CD14-positive monocyte (primary cell): ENCODE measurements around the gene TMEM126B. TPM values are rescaled to one million over a fixed set of nuclear protein-coding genes. Genes with fewer than 3 reads are reported as not detected.
A peak's percentile ranks its signal among the peaks of the same experiment; 100 is the strongest.

ENCODE experiments used
- DNase-seq, 3 donors: peaks; one replicate each; pipeline ENCODE4 v3.0.0-alpha.2; 2011 to 2022
- H2AFZ ChIP-seq: 2 replicates; pipeline ENCODE4 v1.6.0; 2012; ENCODE audit warnings: mild to moderate bottlenecking, low read depth, low read length, inconsistent platforms; ENCODE audit not compliant: insufficient read depth, poor library complexity, severe bottlenecking
- H3K27ac ChIP-seq, 2 donors: 1 replicate in 1 of 2; 2 replicates in 1 of 2; pipeline ENCODE4 v1.5.1; 2012 to 2013; ENCODE audit warnings: low read length in 2 of 2, control low read depth in 1 of 2, inconsistent platforms in 1 of 2, low read depth in 1 of 2, mild to moderate bottlenecking in 1 of 2
- H3K27me3 ChIP-seq, 2 donors: one replicate each; pipeline versions ENCODE4 v1.6.0 to v1.6.1; 2011 to 2013; ENCODE audit warnings: low read length in 2 of 2; ENCODE audit not compliant: control insufficient read depth in 2 of 2, insufficient read depth in 2 of 2
- H3K36me3 ChIP-seq, 2 donors: replicated peaks in 1 of 2; 1 replicate in 1 of 2; 2 replicates in 1 of 2; pipeline versions ENCODE4 v1.5.1 to v1.6.1; 2012 to 2013; ENCODE audit warnings: low read length in 2 of 2, control low read depth in 1 of 2, inconsistent platforms in 1 of 2, mild to moderate bottlenecking in 1 of 2; ENCODE audit not compliant: insufficient read depth in 2 of 2, control insufficient read depth in 1 of 2
- H3K4me1 ChIP-seq, 2 donors: 1 replicate in 1 of 2; 2 replicates in 1 of 2; pipeline versions ENCODE4 v1.5.1 to v1.6.1; 2012 to 2013; ENCODE audit warnings: low read length in 2 of 2, control low read depth in 1 of 2, inconsistent platforms in 1 of 2, mild to moderate bottlenecking in 1 of 2, moderate library complexity in 1 of 2; ENCODE audit not compliant: insufficient read depth in 2 of 2, control insufficient read depth in 1 of 2
- H3K4me2 ChIP-seq: replicated peaks from 2 replicates; pipeline ENCODE3; 2012; ENCODE audit warnings: low read length, moderate library complexity, mild to moderate bottlenecking; ENCODE audit not compliant: poor library complexity, severe bottlenecking; ENCODE audit errors: extremely low read depth
- H3K4me3 ChIP-seq, 3 experiments: fragments of 200-600 bp in 1 of 3; sonication (generic) in 1 of 3; replicated peaks in 1 of 3; 1 replicate in 2 of 3; 2 replicates in 1 of 3; pipeline ENCODE4 v1.5.1; 2011 to 2013; ENCODE audit warnings: low read length in 3 of 3, mild to moderate bottlenecking in 3 of 3, control low read depth in 2 of 3, low read depth in 2 of 3, inconsistent platforms in 1 of 3, moderate library complexity in 1 of 3
- H3K79me2 ChIP-seq: 2 replicates; pipeline ENCODE4 v1.6.0; 2012; ENCODE audit warnings: mild to moderate bottlenecking, control low read depth, inconsistent platforms, low read length, moderate library complexity; ENCODE audit not compliant: insufficient read depth
- H3K9ac ChIP-seq: 2 replicates; pipeline ENCODE4 v1.6.0; 2017; ENCODE audit warnings: low read length, mild to moderate bottlenecking; ENCODE audit not compliant: insufficient read depth, poor library complexity, severe bottlenecking
- H3K9me3 ChIP-seq, 2 donors: replicated peaks in 1 of 2; 1 replicate in 1 of 2; 2 replicates in 1 of 2; pipeline versions ENCODE4 v1.5.1 to v1.6.1; 2012 to 2013; ENCODE audit warnings: low read length in 2 of 2, control low read depth in 1 of 2; ENCODE audit not compliant: control insufficient read depth in 1 of 2, insufficient read depth in 1 of 2
- H4K20me1 ChIP-seq: 2 replicates; pipeline ENCODE4 v1.6.0; 2012; ENCODE audit warnings: mild to moderate bottlenecking, low read length, control low read depth, moderate library complexity; ENCODE audit not compliant: insufficient read depth
- H3K27ac Mint-ChIP-seq, 7 donors: one replicate each; pipeline ENCODE4 v1.8.0; 2020; ENCODE audit warnings: mild to moderate bottlenecking in 7 of 7, mixed read lengths in 7 of 7, moderate library complexity in 6 of 7, inconsistent platforms in 2 of 7
- H3K27me3 Mint-ChIP-seq, 3 donors: one replicate each; pipeline ENCODE4 v1.8.0; 2021 to 2022; ENCODE audit warnings: low read depth in 3 of 3, mild to moderate bottlenecking in 3 of 3, mixed read lengths in 3 of 3, moderate library complexity in 3 of 3, inconsistent platforms in 1 of 3
- H3K36me3 Mint-ChIP-seq, 2 donors: one replicate each; pipeline ENCODE4 v1.8.0; 2020; ENCODE audit warnings: mixed read lengths in 2 of 2, inconsistent platforms in 1 of 2, mild to moderate bottlenecking in 1 of 2
- H3K4me1 Mint-ChIP-seq: one replicate; pipeline ENCODE4 v1.8.0; 2020; ENCODE audit warnings: mild to moderate bottlenecking, mixed read lengths
- H3K4me3 Mint-ChIP-seq, 2 donors: one replicate each; pipeline ENCODE4 v1.8.0; 2020; ENCODE audit warnings: mild to moderate bottlenecking in 2 of 2, mixed read lengths in 2 of 2, moderate library complexity in 1 of 2
- H3K9me3 Mint-ChIP-seq, 7 donors: one replicate each; pipeline ENCODE4 v1.8.0; 2020 to 2022; ENCODE audit warnings: mixed read lengths in 7 of 7, mild to moderate bottlenecking in 6 of 7, moderate library complexity in 6 of 7, inconsistent platforms in 2 of 7
- CTCF ChIP-seq: fragments of 200-600 bp; IDR thresholded peaks from one replicate; pipeline ENCODE4 v1.8.0; 2022; ENCODE audit warnings: antibody characterized with exemption, mild to moderate bottlenecking
- WGBS: methylation state at CpG from one replicate; pipeline ENCODE4 v1.1.5; 2013; ENCODE audit warnings: missing lambda C conversion rate; ENCODE audit not compliant: insufficient coverage; 5-methylcytosine and 5-hydroxymethylcytosine counted together
- intact Hi-C, 2 donors: fragments of 100-400 bp; cut with micrococcal nuclease; formaldehyde crosslinking; loops; one replicate each; pipeline versions ENCODE4 v1.15.0 to v1.15.1; 2023
- polyA plus RNA-seq, 3 donors: library from polyadenylated mRNA; depleted of rRNA in 1 of 3; unstranded in 2 of 3; stranded (reverse) in 1 of 3; fragments of 300-500 nt in 2 of 3; fragments of >200 nt in 1 of 3; fragmentation: Illumina TruSeq in 2 of 3; gene quantifications; 1 replicate in 2 of 3; 2 replicates in 1 of 3; pipeline ENCODE4 v1.2.3, GENCODE V29; 2012 to 2021

The TMEM126B gene
- polyA plus RNA-seq, 3 donors = 24.7 to 44.3 (median 41.1) TPM

- H3K27me3 Mint-ChIP-seq = no peaks in the 10 kb centered on the region
- no peak overlapping the region for H2AFZ ChIP-seq
- peak overlapping the region; percentile 93 for H3K4me2 ChIP-seq
- peaks cover 60% of the 10 kb centered on the region for H4K20me1 ChIP-seq
- peaks cover 29 to 39% of the 10 kb centered on the region in 2 donors for H3K36me3 ChIP-seq
- WGBS = no CpG with 5 or more reads among the region's 4 CpGs
- no peak overlapping the region for H3K4me3 Mint-ChIP-seq
- H3K9me3 Mint-ChIP-seq = peaks cover 0 to 2% (median 0%) of the 10 kb centered on the region in 7 donors
- no peak overlapping the region for H3K9ac ChIP-seq
- H3K27ac ChIP-seq = peak overlapping the region in 1 of 2 donors; percentile 97
- peaks cover 17 to 32% of the 10 kb centered on the region in 2 donors for H3K4me1 ChIP-seq
- peaks cover 82% of the 10 kb centered on the region for H3K79me2 ChIP-seq
- no peaks in the 10 kb centered on the region for H3K27me3 ChIP-seq
- DNase-seq = no peak
- no peaks in the 10 kb centered on the region for H3K9me3 ChIP-seq
- H3K27ac Mint-ChIP-seq = no peak overlapping the region
- H3K4me3 ChIP-seq = peak overlapping the region in 1 of 3 experiments; percentile 94
- no peak for TF ChIP-seq CTCF
- intact Hi-C loops = loop anchor here (5.0 to 10.0 kb wide), 2 partner anchors 35 to 583 kb away; partner anchors contain the start of genes DLG2 (in 2 of the 2), TMEM126B (in 2 of the 2) and EED (in 1 of the 2)
- peaks cover 32% of the 10 kb centered on the region for H3K4me1 Mint-ChIP-seq
- peaks cover 31 to 32% of the 10 kb centered on the region in 2 donors for H3K36me3 Mint-ChIP-seq
These were observed 33.7 kb downstream of the TMEM126B start for GRCh38 chr11:85661972-85662664.

- Histone ChIP-seq H3K36me3 (peaks cover 24 to 28% of the 10 kb centered on the region in 2 donors), H4K20me1 (peaks cover 54% of the 10 kb centered on the region), H2AFZ (peak overlapping the region; percentile 92), H3K4me3 (peak overlapping the region; percentile 56 to 94 (median 78)), H3K27me3 (no peaks in the 10 kb centered on the region), H3K4me2 (peak overlapping the region; percentile 93), H3K27ac (peak overlapping the region; percentile 86 to 97), H3K9me3 (no peaks in the 10 kb centered on the region), H3K4me1 (peaks cover 17 to 32% of the 10 kb centered on the region in 2 donors), H3K79me2 (peaks cover 71% of the 10 kb centered on the region), H3K9ac (peak overlapping the region; percentile 98)
- WGBS = 32% methylated on average over 4 of the region's 10 CpGs
- Mint-ChIP-seq H3K27ac (peak overlapping the region; percentile 97 to 99 (median 98)), H3K4me3 (peak overlapping the region; percentile 98 to 100), H3K9me3 (peaks cover 0 to 2% (median 0%) of the 10 kb centered on the region in 7 donors), H3K27me3 (no peaks in the 10 kb centered on the region), H3K36me3 (peaks cover 28 to 31% of the 10 kb centered on the region in 2 donors), H3K4me1 (peaks cover 32% of the 10 kb centered on the region)
- DNase-seq = peak in 1 of 3 donors; percentile 9
- TF ChIP-seq CTCF = no peak
- intact Hi-C loops = loop anchor here (5.0 to 10.0 kb wide), 2 partner anchors 36 to 582 kb away; partner anchors contain the start of genes DLG2 (in 2 of the 2), TMEM126B (in 2 of the 2) and EED (in 1 of the 2)
These were observed 34.8 kb downstream of the TMEM126B start for GRCh38 chr11:85663080-85663752.
